ENCODE data around the gene TIMM8A.
"Not testable (repeated sequence)": the region's sequence is repeated elsewhere in the genome, so short reads cannot be mapped to it uniquely, and the experiment has no call there.

TIMM8A gene

GRCh38 chrX:101326600-101326999 lies 21.9 kb downstream of the TIMM8A start:
- 67% methylated on average over 2 of the region's 3 CpGs for WGBS (ENCODE audit: insufficient coverage)
- H3K4me1 ChIP-seq (ENCODE audit: control extremely low read depth in 1 of 4, control insufficient read depth in 4 of 4, insufficient read depth in 4 of 4, low read length in 3 of 4); POLR2A ChIA-PET; H3K36me3 ChIP-seq (ENCODE audit: control insufficient read depth in 4 of 4, insufficient read depth in 4 of 4, low read length in 3 of 4); H3K4me3 ChIP-seq (ENCODE audit: control insufficient read depth in 1 of 7, extremely low read depth in 1 of 7, insufficient read depth in 4 of 7, low read depth in 2 of 7, low read length in 6 of 7); DNase-seq; H3K27me3 ChIP-seq (replicated peaks in 2 of 5; ENCODE audit: control insufficient read depth in 4 of 5, insufficient read depth in 5 of 5, low read length in 4 of 5); CTCF ChIA-PET; H3K9me3 ChIP-seq (ENCODE audit: control extremely low read depth in 1 of 5, control insufficient read depth in 4 of 5, insufficient read depth in 2 of 5, low read depth in 1 of 5, low read length in 4 of 5); H3K27ac ChIP-seq (ENCODE audit: insufficient read depth in 1 of 2, low read depth in 1 of 2, low read length in 2 of 2, poor library complexity in 1 of 2, severe bottlenecking in 2 of 2): not testable (repeated sequence)

- Histone ChIP-seq H3K4me3 (ENCODE audit: control insufficient read depth in 1 of 7, extremely low read depth in 1 of 7, insufficient read depth in 4 of 7, low read depth in 2 of 7, low read length in 6 of 7) (no peak overlapping the region), H3K4me1 (ENCODE audit: control extremely low read depth in 1 of 4, control insufficient read depth in 4 of 4, insufficient read depth in 4 of 4, low read length in 3 of 4) (no peaks in the 10 kb centered on the region), H3K27me3 (replicated peaks in 2 of 5; ENCODE audit: control insufficient read depth in 4 of 5, insufficient read depth in 5 of 5, low read length in 4 of 5) (no peaks in the 10 kb centered on the region), H3K9me3 (ENCODE audit: control extremely low read depth in 1 of 5, control insufficient read depth in 4 of 5, insufficient read depth in 2 of 5, low read depth in 1 of 5, low read length in 4 of 5) (no peaks in the 10 kb centered on the region), H3K27ac (ENCODE audit: insufficient read depth in 1 of 2, low read depth in 1 of 2, low read length in 2 of 2, poor library complexity in 1 of 2, severe bottlenecking in 2 of 2) (no peak overlapping the region), H3K36me3 (ENCODE audit: control insufficient read depth in 4 of 4, insufficient read depth in 4 of 4, low read length in 3 of 4) (no peaks in the 10 kb centered on the region)
- CTCF ChIA-PET, result no interaction called here
- no CpG with 5 or more reads among the region's 1 CpG for WGBS (ENCODE audit: insufficient coverage)
- no peak for DNase-seq
- POLR2A ChIA-PET, result no interaction called here
Measured at GRCh38 chrX:101303790-101304189, 44.8 kb downstream of the TIMM8A start.

All from common myeloid progenitor, CD34-positive (primary cell).